Measurements from ENCODE around the gene FBH1. TPM values are rescaled to one million over a fixed set of nuclear protein-coding genes. Genes with fewer than 3 reads are reported as not detected.
"Not testable (repeated sequence)": the region's sequence is repeated elsewhere in the genome, so short reads cannot be mapped to it uniquely, and the experiment has no call there.

FBH1 gene
- polyA plus RNA-seq, 5 donors, result 65.0 to 84.8 (median 83.9) TPM

DNA sequence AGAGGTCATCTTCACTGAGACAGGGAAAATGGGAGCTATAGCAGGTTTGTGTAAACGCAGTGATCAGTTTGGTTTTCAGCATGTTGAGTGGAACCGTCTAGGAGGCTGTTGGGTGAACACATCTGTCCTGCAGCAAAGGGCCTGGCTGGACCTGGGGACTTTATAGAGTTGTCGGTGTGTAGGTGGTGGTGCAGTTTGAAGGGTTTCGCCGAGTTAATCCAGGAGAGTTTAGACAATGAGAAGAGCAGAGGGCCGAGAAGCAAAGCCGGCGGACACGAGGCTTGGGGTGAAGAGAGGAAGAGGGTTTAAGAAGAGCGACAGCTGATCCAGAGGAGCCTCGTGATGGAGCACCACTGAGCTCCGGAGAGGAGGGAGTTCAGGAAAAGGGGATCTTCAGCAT is 48.2 kb downstream of the FBH1 start:
- DNase-seq, result no peak

- no peak for DNase-seq
Measured at GRCh38 chr10:5940807-5941218, 50.8 kb downstream of the FBH1 start.

DNA sequence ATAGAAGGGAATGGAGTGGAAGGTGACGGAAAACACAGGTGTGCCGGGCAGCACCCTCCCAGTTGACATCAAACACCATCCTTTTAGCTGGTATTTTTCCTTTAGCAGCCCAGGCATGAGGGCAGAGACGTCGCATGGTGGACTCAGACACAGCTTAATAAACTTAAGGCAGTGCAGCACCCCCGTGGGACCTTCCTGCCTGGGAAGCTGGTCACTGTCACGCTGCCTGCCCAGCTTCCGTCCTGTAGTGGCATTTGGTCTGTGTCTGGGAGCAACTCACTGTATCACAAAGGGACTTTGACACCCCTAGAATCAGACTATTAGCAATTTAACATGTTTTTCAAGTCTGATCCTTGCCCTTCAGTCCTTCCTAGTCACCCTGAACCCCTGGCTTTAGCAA is 51.5 kb downstream of the FBH1 start:
- DNase-seq, result no peak

DNA sequence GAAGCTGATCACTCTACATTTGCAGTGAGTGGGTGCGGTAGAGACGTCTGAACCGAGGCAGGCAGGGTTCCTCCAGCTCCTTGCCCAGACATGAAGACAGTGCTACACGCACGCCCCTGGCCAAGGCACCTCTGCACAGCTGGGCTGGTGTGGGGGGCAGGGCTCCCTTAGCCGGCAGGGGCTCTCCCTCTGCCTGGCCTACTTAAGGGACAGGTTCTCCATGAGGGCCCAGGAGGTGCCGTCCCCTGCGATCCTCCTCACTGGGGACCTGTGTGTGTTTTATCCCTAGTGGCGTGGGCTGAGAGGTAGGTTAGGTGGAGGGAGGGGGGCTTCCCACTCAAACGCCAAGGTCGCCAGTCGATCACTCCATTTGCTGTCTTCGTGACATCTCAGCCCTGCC is 52.0 kb downstream of the FBH1 start:
- DNase-seq, result no peak

DNA sequence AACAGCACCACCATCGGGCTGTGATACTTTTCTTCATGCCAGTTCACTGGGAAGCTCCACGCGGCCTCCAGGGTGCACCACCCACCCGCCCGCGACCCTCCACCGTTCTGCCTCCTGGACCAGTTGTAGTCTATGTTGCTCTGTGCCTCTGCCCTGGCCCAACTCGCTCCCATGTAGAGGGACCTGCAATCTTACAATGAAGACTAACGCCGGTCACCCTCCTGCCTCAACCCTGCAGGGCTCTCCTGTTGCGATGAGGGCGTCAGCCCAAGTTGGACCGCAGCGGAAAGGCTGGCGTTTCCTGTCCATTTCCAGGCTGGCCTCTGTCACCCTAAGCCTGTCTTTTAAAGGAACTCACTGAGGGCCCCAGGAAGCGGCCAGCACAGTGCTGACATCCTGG is 52.4 kb downstream of the FBH1 start:
- no peak for DNase-seq

DNA sequence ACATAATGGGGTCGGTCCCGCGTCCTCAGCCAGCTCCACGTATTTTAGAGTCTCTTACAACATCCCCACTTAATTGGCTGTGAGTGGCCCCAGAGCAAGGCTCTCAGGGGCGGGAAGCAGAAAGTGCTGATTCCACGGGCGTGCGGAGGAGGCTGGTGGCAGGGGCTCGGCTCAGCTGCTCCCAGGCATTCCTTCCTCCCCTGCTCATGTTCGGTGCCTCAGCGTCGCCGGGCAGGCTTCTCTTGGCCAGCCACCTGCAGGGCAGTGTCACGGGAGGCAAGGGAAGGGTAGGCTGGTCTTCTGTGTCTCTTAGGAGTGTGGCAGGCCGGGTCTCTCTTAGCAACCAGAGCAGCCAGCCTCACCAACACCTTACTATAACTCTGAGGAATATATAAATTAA is 53.5 kb downstream of the FBH1 start:
- no peak for DNase-seq

DNA sequence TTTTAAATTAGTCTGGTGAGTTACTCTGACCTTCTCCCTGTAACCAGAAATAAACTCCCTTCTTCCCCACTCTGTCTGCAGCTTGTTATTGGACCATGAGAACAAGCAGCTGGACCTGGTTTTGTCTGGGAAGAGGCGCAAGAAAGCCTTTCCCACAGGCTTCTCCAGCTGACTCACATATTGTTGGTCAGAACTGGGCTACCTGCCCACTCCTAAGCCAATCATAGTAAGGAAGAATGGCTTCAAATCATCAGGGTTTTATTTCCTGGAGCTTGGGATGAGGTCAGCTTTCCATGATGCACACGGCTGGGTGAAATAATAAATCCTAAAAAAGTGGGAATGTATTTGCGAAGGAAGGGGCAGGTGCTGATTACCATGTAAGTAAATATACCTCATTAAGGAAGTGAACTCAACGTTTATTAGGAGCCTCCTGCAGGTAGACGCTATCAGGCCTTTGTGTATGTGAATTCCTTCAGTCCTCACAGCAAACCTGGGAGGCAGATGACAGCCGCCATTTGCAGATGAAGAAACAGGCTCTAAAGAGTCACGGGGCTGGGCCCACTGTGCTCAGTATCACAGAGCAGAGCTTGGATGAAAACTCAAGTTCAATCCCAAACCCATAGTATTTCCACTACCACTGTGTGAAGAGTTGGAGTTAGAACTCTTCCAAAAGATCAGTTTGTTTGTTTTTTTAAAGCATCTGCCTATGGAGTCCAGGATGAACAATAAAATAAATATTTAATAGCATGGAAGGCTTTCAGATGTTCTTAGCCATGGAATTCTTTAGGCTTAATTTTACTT is 54.5 kb downstream of the FBH1 start:
- peak; percentile 83 to 87 for DNase-seq

DNA sequence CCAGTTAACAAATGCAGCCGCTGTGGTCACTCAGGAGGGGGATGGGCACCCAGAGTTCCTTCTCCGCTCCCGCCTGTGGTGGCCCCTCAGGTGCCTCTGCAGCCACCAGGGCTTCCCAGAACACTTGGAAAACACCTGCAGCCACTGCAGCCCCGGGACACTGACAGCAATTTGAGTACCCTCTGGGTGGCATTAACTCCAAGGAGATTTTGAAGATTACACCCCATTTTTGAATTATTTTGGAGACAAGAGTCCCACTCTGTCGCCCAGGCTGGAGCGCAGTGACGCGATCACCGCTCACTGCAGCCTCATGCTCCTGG is 55.1 kb downstream of the FBH1 start:
- DNase-seq, result no peak

- peak; percentile 62 to 71 for DNase-seq
Measured at GRCh38 chr10:5945561-5946418, 55.7 kb downstream of the FBH1 start.

GRCh38 chr10:5946419-5946775 is 56.4 kb downstream of the FBH1 start:
- DNase-seq, result not testable (repeated sequence)

GRCh38 chr10:5946786-5947185 is 56.7 kb downstream of the FBH1 start:
- DNase-seq, result no peak

DNA sequence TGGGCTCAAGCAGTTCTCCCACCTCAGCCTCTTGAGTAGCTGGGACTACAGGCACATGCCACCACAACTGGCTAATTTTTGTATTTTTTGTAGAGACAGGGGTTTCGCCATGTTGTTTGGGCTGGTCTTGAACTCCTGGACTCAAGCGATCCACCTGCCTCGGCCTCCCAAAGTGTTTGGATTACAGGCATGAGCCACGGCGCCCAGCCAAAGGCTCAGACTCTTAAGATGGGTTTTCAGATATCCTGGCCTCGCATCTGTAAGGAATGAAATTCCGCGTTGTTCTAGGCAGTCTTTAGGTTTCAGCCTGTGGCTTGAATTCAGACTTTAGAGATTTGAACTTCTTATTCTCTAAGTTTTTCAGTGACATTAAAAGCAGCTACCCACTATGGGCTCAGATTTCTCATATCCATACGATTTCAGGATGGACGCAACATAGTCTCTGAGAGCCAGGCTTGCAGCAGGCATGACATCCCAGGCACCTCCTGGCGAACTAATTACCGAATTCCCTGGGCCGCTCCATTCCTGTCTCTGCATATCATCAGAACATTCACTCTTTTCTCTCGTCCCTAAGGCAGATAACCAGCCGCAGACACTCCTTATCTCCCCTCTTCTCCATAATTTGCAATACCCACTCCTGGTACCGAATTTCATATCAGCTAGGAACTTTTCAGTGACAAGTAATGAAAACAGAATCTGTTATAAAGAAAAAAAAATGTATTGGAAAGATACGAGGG is 57.6 kb downstream of the FBH1 start:
- DNase-seq, result no peak

DNA sequence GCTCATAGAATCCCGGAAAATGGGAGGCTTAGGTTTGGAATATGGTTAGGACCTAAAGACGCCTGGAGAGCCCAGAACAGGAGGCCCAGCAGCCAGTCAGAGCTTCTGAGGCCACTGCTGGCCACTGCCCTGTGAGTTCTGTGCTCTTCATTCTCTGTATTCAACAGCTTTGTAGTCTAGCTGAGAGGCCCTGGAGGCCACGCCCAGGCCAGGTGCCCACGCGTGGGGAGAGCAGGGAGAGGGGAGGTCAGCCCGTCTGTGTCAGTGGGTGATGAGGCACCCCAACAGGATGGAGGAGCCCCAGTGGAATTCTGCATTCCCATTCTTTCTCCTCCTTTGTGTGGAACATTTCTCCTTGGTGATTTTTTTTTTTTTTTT is 58.2 kb downstream of the FBH1 start:
- no peak for DNase-seq

DNA sequence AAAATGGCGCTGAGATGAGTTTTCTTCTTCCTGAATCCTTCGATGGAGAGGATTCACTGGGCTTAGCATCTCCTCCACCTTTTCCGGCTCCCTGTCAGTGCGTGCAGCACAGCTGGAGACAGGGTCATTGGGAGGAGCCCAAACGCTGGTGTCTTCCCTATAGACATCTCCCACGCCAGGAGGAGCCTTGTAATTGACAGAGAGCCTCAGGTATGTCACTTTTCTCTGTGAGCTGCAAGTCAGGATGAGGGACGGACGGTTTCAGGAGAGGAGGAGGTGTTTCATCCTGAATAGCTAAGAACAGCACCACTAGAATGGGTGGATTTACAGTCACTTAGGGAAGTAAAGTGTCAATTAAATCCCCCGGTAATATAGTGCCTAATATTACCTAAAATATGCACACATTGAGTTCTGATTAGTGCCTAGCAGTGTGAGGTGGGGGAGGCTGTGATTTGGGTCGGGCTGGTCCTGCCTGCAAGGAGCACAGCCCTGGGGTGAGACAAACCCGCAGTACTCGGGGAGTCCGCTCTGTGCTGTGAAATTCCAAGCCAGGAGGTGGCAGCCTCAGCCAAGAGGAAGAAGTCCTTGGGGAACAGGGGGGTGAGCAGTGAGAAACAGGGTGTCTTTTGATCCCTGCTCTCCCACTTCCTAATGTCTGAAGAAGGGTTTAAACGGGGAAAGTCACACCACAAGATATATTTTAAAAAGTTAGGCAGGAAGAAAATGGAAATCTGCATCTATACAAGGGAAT is 59.1 kb downstream of the FBH1 start:
- no peak for DNase-seq

DNA sequence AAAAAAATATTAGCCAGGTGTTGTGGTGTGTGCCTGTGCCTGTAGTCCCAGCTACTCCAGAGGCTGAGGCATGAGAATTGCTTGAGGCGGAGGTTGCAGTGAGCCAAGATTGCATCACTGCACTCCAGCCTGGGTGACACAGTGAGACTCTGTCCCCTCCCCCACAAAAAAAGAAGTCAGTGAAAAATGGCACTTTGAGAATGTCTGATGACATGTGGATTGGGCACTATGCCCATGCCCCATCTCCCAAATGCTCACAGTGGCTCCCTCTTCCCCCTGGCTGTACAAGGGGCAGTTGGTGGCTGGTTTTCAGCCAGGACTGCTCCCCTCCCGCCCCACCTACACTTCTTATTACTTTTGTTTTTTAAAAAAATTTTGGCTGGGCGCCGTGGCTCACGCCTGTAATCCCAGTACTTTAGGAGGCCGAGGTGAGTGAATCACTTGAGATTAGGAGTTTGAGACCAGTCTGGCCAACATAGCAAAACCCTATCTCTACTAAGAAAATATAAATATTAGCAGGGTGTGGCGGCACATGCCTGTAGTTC is 61.2 kb downstream of the FBH1 start:
- no peak for DNase-seq

- no peak for DNase-seq
Measured at GRCh38 chr10:5951721-5952407, 61.8 kb downstream of the FBH1 start.

DNA sequence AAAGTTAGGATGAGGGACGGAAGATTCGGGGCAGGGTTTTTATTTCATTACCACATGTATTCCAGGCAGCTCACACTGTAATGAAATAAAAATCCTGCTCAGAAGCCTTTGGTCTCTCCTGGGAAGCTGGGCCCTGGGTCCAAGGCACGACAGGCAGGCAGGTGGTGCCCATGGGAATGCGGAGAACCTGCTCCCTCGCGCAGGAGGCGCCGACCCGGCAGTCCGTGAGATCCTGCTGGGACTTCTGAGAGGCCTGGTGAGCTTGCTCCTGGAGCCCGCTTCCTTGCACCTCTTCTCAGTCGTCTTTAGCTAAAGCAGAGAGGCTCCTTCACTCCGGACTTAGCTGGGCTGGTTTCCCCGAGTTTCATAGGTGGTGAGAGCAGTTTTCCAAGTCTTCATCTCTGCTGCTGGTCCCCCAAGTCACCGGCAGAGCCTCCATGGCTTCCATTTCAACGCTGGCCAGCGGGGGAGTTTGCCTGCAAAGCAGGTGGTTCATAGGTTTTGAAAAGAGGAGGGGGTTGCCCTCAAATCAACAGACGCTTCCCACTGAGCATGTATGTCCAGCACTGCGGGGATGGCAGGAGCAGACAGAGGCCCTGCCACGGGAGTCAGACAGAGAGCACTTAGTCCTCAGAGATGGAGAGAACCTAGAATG is 62.8 kb downstream of the FBH1 start:
- DNase-seq, result no peak

GRCh38 chr10:5953676-5954075 is 63.6 kb downstream of the FBH1 start:
- no peak for DNase-seq

- no peak for DNase-seq
Measured at GRCh38 chr10:5956146-5956936, 66.3 kb downstream of the FBH1 start.

DNA sequence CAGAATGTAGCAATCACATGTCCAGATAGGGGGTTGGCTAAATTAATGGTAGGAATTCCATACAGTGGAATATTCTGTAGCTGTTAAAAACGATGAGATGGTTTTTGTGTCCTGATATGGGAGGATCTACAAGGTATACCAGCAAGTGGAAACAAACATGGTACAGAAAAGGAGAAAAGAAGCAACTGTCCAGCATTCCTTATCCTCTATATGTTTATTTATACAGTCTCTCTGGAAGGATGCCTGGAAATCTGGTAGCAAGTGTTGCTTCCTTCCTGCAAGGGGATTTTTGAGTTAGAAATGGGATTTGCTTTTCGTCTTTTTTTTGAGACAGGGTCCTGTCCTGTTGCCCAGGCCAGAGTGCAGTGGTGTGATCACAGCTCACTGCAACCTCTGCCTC is 68.0 kb downstream of the FBH1 start:
- no peak for DNase-seq

Measured in right lung (tissue), 5 donors.